H1 (cell line): ENCODE measurements around the gene STK11. TPM values are rescaled to one million over a fixed set of nuclear protein-coding genes. Genes with fewer than 3 reads are reported as not detected.

Experiments used
- EP300 ChIP-seq, 2 experiments: IDR thresholded peaks; 1 replicate in 1 of 2; 2 replicates in 1 of 2; pipeline ENCODE4 v1.6.1; 2011 to 2012; ENCODE audit warnings: low read depth in 2 of 2, low read length in 2 of 2, mild to moderate bottlenecking in 2 of 2, borderline replicate concordance in 1 of 2, inconsistent platforms in 1 of 2, moderate library complexity in 1 of 2
- FOSL1 ChIP-seq: IDR thresholded peaks from 2 replicates; pipeline ENCODE4 v1.6.1; 2011; ENCODE audit warnings: mild to moderate bottlenecking, low read depth, low read length, moderate library complexity; ENCODE audit not compliant: insufficient read depth
- GTF2F1 ChIP-seq: IDR thresholded peaks from 2 replicates; pipeline ENCODE4 v1.6.1; 2012; ENCODE audit warnings: low read depth, low read length, improper control_type of control experiment, borderline replicate concordance
- MAX ChIP-seq: IDR thresholded peaks from 2 replicates; pipeline ENCODE4 v1.6.1; 2012; ENCODE audit warnings: inconsistent platforms
- RAD21 ChIP-seq, 2 experiments: IDR thresholded peaks in 1 of 2; conservative IDR thresholded peaks in 1 of 2; 2 replicates each; pipeline ENCODE4 v1.6.1; 2011; ENCODE audit warnings: low read depth in 2 of 2, low read length in 2 of 2, improper control_type of control experiment in 1 of 2, inconsistent platforms in 1 of 2, mild to moderate bottlenecking in 1 of 2, moderate library complexity in 1 of 2
- SAP30 ChIP-seq: fragments of 300-600 bp; sonication (generic); IDR thresholded peaks from 2 replicates; pipeline ENCODE4 v1.7.1; 2012; ENCODE audit warnings: low read length, moderate library complexity, mild to moderate bottlenecking, inconsistent platforms; ENCODE audit not compliant: insufficient read depth, insufficient replicate concordance
- SIN3A ChIP-seq, 2 experiments: IDR thresholded peaks in 1 of 2; conservative IDR thresholded peaks in 1 of 2; 2 replicates each; pipeline ENCODE4 v1.6.1; 2011 to 2012; ENCODE audit warnings: low read length in 2 of 2, improper control_type of control experiment in 1 of 2, low read depth in 1 of 2, mild to moderate bottlenecking in 1 of 2
- TCF12 ChIP-seq: IDR thresholded peaks from 2 replicates; pipeline ENCODE4 v1.6.1; 2011; ENCODE audit warnings: low read depth, mild to moderate bottlenecking, low read length
- ZNF274 ChIP-seq: IDR thresholded peaks from 2 replicates; pipeline ENCODE4 v1.7.0; 2012; ENCODE audit warnings: low read length, borderline replicate concordance; ENCODE audit errors: extremely low read depth
- polyA plus RNA-seq, 7 experiments: library from polyadenylated mRNA; depleted of rRNA in 3 of 7; stranded (reverse) in 5 of 7; unstranded in 2 of 7; fragments of >200 nt in 5 of 7; fragments of 200-250 nt in 2 of 7; gene quantifications; 1 replicate in 5 of 7; 2 replicates in 1 of 7; 4 replicates in 1 of 7; pipeline versions ENCODE4 v1.2.1 to v1.2.3, GENCODE V29; 2011 to 2013; ENCODE audit warnings: missing spikeins in 2 of 7, mixed read lengths in 2 of 7
- total RNA-seq: library from RNA; stranded (reverse); fragmentation: NEBNext Ultra II Directional; extraction: Animal tissue kit (Norgen Biotek cat#: 25700); gene quantifications from 2 replicates; pipeline ENCODE4 v1.2.1, GENCODE V29; 2021

STK11 gene
- total and polyA plus RNA-seq, 2 of the 8 experiments (the other 6 are each of a cell fraction or from before 2014, with no cell fraction given): 45.3 to 70.7 TPM

- no peak for TF ChIP-seq MAX
- no peak for TF ChIP-seq GTF2F1
- TF ChIP-seq TCF12: no peak
- no peak for TF ChIP-seq ZNF274
- TF ChIP-seq FOSL1: no peak
- no peak for TF ChIP-seq SAP30
- no peak for TF ChIP-seq EP300 (IDR thresholded peaks at IDR 0.05; ENCODE audit: borderline replicate concordance in 1 of 2, low read depth in 2 of 2, low read length in 2 of 2)
- TF ChIP-seq SIN3A (conservative IDR thresholded peaks at IDR 0.05 in 1 of 2, IDR thresholded peaks at IDR 0.05 in 1 of 2; ENCODE audit: low read depth in 1 of 2, low read length in 2 of 2): no peak
- TF ChIP-seq RAD21 (IDR thresholded peaks at IDR 0.05 in 1 of 2, conservative IDR thresholded peaks at IDR 0.05 in 1 of 2; ENCODE audit: low read depth in 2 of 2, low read length in 2 of 2): no peak
- TF ChIP-seq, all 59 proteins: peak for 0
Measured at GRCh38 chr19:1166872-1167573, 38.6 kb upstream of the STK11 start (continued).
